ENCODE results near the gene LBHD2. TPM values are rescaled to one million over a fixed set of nuclear protein-coding genes. Genes with fewer than 3 reads are reported as not detected.

Gene LBHD2
- total RNA-seq, 2 donors from 2014 or later, result not detected

DNA sequence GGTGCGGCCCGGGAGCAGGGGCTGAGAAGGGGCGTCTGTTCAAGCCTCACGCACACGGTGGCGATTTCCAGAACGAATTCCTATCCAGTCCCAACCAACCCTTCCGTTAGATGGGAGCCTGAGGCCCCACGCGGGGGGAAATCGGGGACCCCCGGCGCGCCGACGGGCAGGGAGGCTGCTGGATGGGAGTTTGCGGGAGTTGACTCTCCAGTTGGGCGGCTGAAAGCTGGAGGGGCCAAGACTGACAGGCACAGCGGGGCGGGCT, 20.3 kb downstream of the LBHD2 start:
- 13% methylated on average over 19 of the region's 20 CpGs; no CpG with 5 or more reads in 1 of the 2 donors for WGBS, 2 donors
- Histone ChIP-seq H3K4me1 (peaks cover 38% of the 10 kb centered on the region), H3K4me3 (no peak overlapping the region), H3K9me3 (no peaks in the 10 kb centered on the region), H3K27ac (no peak overlapping the region), H3K36me3 (replicated peaks in 1 of 2; ENCODE audit: insufficient read depth in 1 of 2, low read depth in 2 of 2) (no peaks in the 10 kb centered on the region), H3K27me3 (no peaks in the 10 kb centered on the region)
- TF ChIP-seq, protein P1, sequence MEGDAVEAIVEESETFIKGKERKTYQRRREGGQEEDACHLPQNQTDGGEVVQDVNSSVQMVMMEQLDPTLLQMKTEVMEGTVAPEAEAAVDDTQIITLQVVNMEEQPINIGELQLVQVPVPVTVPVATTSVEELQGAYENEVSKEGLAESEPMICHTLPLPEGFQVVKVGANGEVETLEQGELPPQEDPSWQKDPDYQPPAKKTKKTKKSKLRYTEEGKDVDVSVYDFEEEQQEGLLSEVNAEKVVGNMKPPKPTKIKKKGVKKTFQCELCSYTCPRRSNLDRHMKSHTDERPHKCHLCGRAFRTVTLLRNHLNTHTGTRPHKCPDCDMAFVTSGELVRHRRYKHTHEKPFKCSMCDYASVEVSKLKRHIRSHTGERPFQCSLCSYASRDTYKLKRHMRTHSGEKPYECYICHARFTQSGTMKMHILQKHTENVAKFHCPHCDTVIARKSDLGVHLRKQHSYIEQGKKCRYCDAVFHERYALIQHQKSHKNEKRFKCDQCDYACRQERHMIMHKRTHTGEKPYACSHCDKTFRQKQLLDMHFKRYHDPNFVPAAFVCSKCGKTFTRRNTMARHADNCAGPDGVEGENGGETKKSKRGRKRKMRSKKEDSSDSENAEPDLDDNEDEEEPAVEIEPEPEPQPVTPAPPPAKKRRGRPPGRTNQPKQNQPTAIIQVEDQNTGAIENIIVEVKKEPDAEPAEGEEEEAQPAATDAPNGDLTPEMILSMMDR (IDR thresholded peaks at IDR 0.05), result no peak
- TF ChIP-seq POLR2A (IDR thresholded peaks at IDR 0.05), result no peak
- no peak for ATAC-seq
- intact Hi-C loops (cut with DNase I), result loop anchor here (10.0 kb wide), 1 partner anchor 190 kb away; no protein-coding TSS in a partner anchor
- no peak for DNase-seq

DNA sequence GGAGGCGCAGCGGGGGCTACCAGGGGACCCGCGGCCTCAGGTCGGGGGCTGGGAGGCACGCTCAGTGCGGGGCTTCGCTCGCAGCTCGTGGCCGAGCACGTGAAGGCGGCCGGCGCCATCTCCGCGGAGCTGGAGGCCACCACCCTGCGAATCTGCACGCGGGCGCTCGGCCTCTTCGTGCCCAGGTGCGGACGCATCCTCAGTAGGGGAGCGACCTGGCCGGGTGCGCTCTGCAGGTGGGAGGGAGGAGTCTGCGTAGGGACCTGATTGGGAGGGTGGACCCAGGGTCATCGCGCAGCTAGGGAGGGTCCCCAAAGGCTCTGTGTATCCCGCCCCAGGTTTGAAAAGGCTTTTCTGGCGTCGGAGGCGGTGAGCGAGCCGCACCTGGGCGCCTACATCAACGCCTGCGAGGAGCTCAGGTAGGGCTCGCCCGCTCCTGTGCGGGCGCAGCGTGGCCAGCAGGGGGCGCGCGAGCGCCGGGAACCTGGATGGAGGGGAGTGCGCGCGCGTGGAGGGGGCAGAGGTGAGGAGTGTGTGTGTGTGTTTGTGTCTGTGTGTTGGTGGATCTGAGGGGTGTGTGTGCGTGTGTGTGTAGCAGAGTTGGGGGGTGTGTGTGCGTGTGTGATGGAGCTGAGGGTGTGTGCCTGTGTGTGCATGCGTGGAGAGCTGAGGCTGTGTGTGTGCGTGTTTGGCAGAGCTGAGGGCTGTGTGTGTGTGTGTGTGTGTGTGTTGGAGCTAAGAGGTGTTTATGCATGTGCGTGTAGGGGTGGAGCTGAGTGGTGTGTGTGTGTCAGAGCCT, 20.8 kb downstream of the LBHD2 start:
- DNase-seq (peak; percentile 72 to 81 (median 76)), ATAC-seq (peak; percentile 78)
- intact Hi-C loops (cut with DNase I), result loop anchor here (10.0 kb wide), 1 partner anchor 190 kb away; no protein-coding TSS in a partner anchor
- Histone ChIP-seq H3K4me3 (no peak overlapping the region), H3K27ac (no peak overlapping the region), H3K36me3 (replicated peaks in 1 of 2; ENCODE audit: insufficient read depth in 1 of 2, low read depth in 2 of 2) (no peaks in the 10 kb centered on the region), H3K27me3 (no peaks in the 10 kb centered on the region), H3K9me3 (no peaks in the 10 kb centered on the region), H3K4me1 (peaks cover 35% of the 10 kb centered on the region)
- no peak for TF ChIP-seq POLR2A (IDR thresholded peaks at IDR 0.05)
- TF ChIP-seq, protein P1 (IDR thresholded peaks at IDR 0.05), result peak; percentile 94 to 99 (median 98)
- WGBS, 2 donors, result 5 to 15% methylated on average over 9 to 56 of the region's 59 CpGs

DNA sequence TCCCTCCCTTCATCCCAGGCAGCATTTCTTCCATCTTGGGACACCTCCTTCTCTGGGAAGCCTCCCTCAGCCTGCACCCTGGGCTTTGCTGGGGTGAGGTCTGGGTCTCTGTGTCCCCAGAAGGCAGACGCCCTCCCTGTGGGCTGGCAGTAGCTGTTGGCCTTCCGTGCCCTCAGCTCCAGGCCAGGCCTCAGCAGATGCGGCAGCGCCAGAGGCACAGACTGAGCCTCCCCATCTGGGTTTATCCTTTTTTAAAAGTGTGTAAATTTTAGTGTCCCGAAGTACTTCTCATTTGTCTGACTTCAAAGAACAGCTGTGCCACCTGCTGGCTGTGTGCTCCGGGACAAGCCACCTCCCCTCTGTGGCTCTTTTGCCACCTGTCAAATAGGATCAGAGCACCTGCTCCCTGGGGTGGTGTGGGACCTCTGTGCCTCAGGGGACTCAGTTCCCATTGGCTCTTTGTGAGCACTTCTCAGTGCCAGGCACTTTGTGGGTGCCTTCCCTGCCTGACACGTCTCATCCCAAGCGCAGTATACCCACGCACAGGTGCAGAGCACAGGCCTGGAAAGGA, 21.7 kb downstream of the LBHD2 start:
- Histone ChIP-seq H3K9me3 (no peaks in the 10 kb centered on the region), H3K27me3 (no peaks in the 10 kb centered on the region), H3K4me1 (peaks cover 42% of the 10 kb centered on the region), H3K36me3 (replicated peaks in 1 of 2; ENCODE audit: insufficient read depth in 1 of 2, low read depth in 2 of 2) (no peaks in the 10 kb centered on the region), H3K27ac (no peak overlapping the region), H3K4me3 (no peak overlapping the region)
- DNase-seq (no peak), ATAC-seq (no peak)
- WGBS, 2 donors, result 48 to 60% methylated on average over 5 to 9 of the region's 9 CpGs
- intact Hi-C loops (cut with DNase I), result loop anchor here (10.0 kb wide), 1 partner anchor 189 kb away; no protein-coding TSS in a partner anchor
- no peak for TF ChIP-seq POLR2A (IDR thresholded peaks at IDR 0.05)
- TF ChIP-seq, protein P1 (IDR thresholded peaks at IDR 0.05), result peak in 1 of 7 experiments; percentile 9

DNA sequence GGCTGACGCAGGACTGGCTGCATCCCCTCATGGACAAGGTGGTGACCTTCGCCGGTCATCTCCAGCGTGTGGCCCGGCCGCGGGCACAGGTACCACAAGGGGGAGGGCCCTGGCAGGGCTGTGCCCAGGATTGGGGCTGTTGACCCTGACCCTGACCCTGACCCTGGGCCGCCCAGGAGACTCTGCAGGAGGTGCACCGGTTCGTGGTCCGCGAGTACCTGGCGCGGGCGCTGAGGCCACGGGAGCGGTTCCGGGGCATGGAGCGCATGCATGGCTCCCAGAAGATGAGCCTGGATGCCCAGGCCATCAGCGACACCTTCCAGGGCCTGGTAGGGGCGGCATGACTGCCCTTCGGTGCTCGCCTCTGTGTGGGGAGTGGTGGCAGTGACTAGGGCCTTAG, 23.4 kb downstream of the LBHD2 start:
- no peak overlapping the region for H3K27ac ChIP-seq
- H3K4me1 ChIP-seq, result peaks cover 60% of the 10 kb centered on the region
- no peaks in the 10 kb centered on the region for H3K36me3 ChIP-seq (replicated peaks in 1 of 2; ENCODE audit: insufficient read depth in 1 of 2, low read depth in 2 of 2)
- no peak overlapping the region for H3K4me3 ChIP-seq
- H3K9me3 ChIP-seq, result no peaks in the 10 kb centered on the region
- no peak for ATAC-seq
- intact Hi-C loops (cut with DNase I), result loop anchor here (10.0 kb wide), 1 partner anchor 187 kb away; no protein-coding TSS in a partner anchor
- DNase-seq, result no peak
- TF ChIP-seq, protein P1 (IDR thresholded peaks at IDR 0.05), result no peak
- no peak for TF ChIP-seq POLR2A (IDR thresholded peaks at IDR 0.05)
- no peaks in the 10 kb centered on the region for H3K27me3 ChIP-seq
- 90% methylated on average over 13 of the region's 23 CpGs; no CpG with 5 or more reads in 1 of the 2 donors for WGBS, 2 donors
